H1 (cell line): ENCODE data around the gene MRPL33. TPM values are rescaled to one million over a fixed set of nuclear protein-coding genes. Genes with fewer than 3 reads are reported as not detected.

ENCODE experiments used
- CTCF ChIA-PET: fragments of 300-600 bp; sonication (Branson Sonifier 250); formaldehyde crosslinking; loops from one replicate; lab custom pipeline; 2021; ENCODE audit not compliant: partially characterized antibody; lab: Charles Lee
- POLR2A ChIA-PET: fragments of 300-600 bp; sonication (Branson Sonifier 250); formaldehyde crosslinking; loops from one replicate; lab custom pipeline; 2021; ENCODE audit warnings: inconsistent platforms; ENCODE audit not compliant: partially characterized antibody; lab: Charles Lee
- DNase-seq, 2 experiments: peaks; one replicate each; pipeline versions ENCODE4 v3.0.0 to v3.0.0-alpha.2; 2010 to 2022; ENCODE audit warnings: low spot score in 2 of 2, low read depth in 1 of 2, mixed read lengths in 1 of 2
- FAIRE-seq: peaks from 2 replicates; lab custom pipeline; 2011; peaks lifted over from hg19 to GRCh38; lab: Jason Lieb, UNC
- H2AFZ ChIP-seq: 2 replicates; pipeline ENCODE4 v1.8.1; 2012; ENCODE audit warnings: low read length, inconsistent platforms
- H2AK5ac ChIP-seq: 2 replicates; pipeline ENCODE4 v1.6.1; 2013; ENCODE audit warnings: low read depth, low read length
- H2BK120ac ChIP-seq: replicated peaks from 2 replicates; pipeline ENCODE3; 2013; ENCODE audit warnings: low read depth, low read length, inconsistent platforms
- H2BK12ac ChIP-seq: 2 replicates; pipeline ENCODE4 v1.6.1; 2013; ENCODE audit warnings: low read depth, low read length
- H2BK15ac ChIP-seq: 2 replicates; pipeline ENCODE4 v1.6.1; 2013; ENCODE audit warnings: low read length
- H2BK20ac ChIP-seq: 2 replicates; pipeline ENCODE4 v1.6.1; 2013; ENCODE audit warnings: low read length
- H2BK5ac ChIP-seq: 2 replicates; pipeline ENCODE4 v1.6.1; 2013; ENCODE audit warnings: low read depth, low read length
- H3K14ac ChIP-seq: 2 replicates; pipeline ENCODE4 v1.6.1; 2013; ENCODE audit warnings: inconsistent platforms; ENCODE audit not compliant: insufficient read length
- H3K18ac ChIP-seq: 2 replicates; pipeline ENCODE4 v1.6.1; 2013; ENCODE audit warnings: low read length; ENCODE audit errors: extremely low read depth
- H3K23ac ChIP-seq: 2 replicates; pipeline ENCODE4 v1.6.1; 2013; ENCODE audit warnings: inconsistent platforms; ENCODE audit not compliant: insufficient read length
- H3K23me2 ChIP-seq: 2 replicates; pipeline ENCODE4 v1.6.1; 2013; ENCODE audit warnings: low read depth, low read length
- H3K27ac ChIP-seq: 2 replicates; pipeline ENCODE4 v1.6.1; 2011; ENCODE audit warnings: low read depth, low read length, inconsistent platforms
- H3K27me3 ChIP-seq, 4 experiments: replicated peaks in 1 of 4; 1 replicate in 1 of 4; 2 replicates in 3 of 4; pipeline versions ENCODE4 v1.6.1 to v1.8.1; 2011 to 2013; ENCODE audit warnings: low read length in 3 of 4, mild to moderate bottlenecking in 3 of 4, inconsistent platforms in 2 of 4, mixed read lengths in 2 of 4, moderate library complexity in 1 of 4; ENCODE audit not compliant: control insufficient read depth in 3 of 4, insufficient read depth in 3 of 4; ENCODE audit errors: extremely low read depth in 1 of 4
- H3K36me3 ChIP-seq, 4 experiments: 2 replicates each; pipeline versions ENCODE4 v1.6.1 to v1.8.1; 2011 to 2013; ENCODE audit warnings: mild to moderate bottlenecking in 4 of 4, low read length in 3 of 4, moderate library complexity in 2 of 4, control low read depth in 1 of 4, inconsistent platforms in 1 of 4; ENCODE audit not compliant: insufficient read depth in 4 of 4, control insufficient read depth in 2 of 4
- H3K4ac ChIP-seq: replicated peaks from 2 replicates; pipeline ENCODE3; 2013; ENCODE audit warnings: low read length, low read depth, mixed read lengths, inconsistent platforms; ENCODE audit not compliant: insufficient read length
- H3K4me1 ChIP-seq, 4 experiments: replicated peaks in 1 of 4; 1 replicate in 1 of 4; 2 replicates in 3 of 4; pipeline versions ENCODE4 v1.6.1 to v1.8.1; 2011 to 2013; ENCODE audit warnings: low read length in 3 of 4, inconsistent platforms in 2 of 4, mixed read lengths in 1 of 4; ENCODE audit not compliant: insufficient read depth in 4 of 4, control insufficient read depth in 3 of 4
- H3K4me2 ChIP-seq, 2 experiments: 2 replicates each; pipeline versions ENCODE4 v1.6.1 to v1.8.1; 2011 to 2013; ENCODE audit warnings: low read depth in 2 of 2, low read length in 2 of 2, control low read depth in 1 of 2, inconsistent platforms in 1 of 2, mild to moderate bottlenecking in 1 of 2; ENCODE audit not compliant: insufficient read depth in 1 of 2
- H3K4me3 ChIP-seq, 4 experiments: fragments of 200-600, 300-600 bp in 1 of 4; sonication (generic), shearing (Covaris generic), sonication (Bioruptor Twin) in 1 of 4; 2 replicates each; pipeline versions ENCODE4 v1.5.1 to v1.8.1; 2011 to 2016; ENCODE audit warnings: low read length in 4 of 4, low read depth in 3 of 4, control low read depth in 2 of 4, inconsistent platforms in 2 of 4, mild to moderate bottlenecking in 2 of 4, mixed read lengths in 1 of 4, moderate library complexity in 1 of 4; ENCODE audit not compliant: insufficient read depth in 2 of 4; ENCODE audit errors: extremely low read depth in 1 of 4
- H3K56ac ChIP-seq: replicated peaks from 2 replicates; pipeline ENCODE3; 2013; ENCODE audit warnings: low read depth, mild to moderate bottlenecking, mixed read lengths, low read length, inconsistent platforms; ENCODE audit not compliant: insufficient read length
- H3K79me1 ChIP-seq: 2 replicates; pipeline ENCODE4 v1.6.1; 2013; ENCODE audit warnings: low read depth, low read length, control low read depth
- H3K79me2 ChIP-seq, 2 experiments: 2 replicates each; pipeline versions ENCODE4 v1.6.1 to v1.8.1; 2012 to 2013; ENCODE audit warnings: low read length in 2 of 2, mild to moderate bottlenecking in 2 of 2, inconsistent platforms in 1 of 2; ENCODE audit not compliant: insufficient read depth in 2 of 2, control insufficient read depth in 1 of 2
- H3K9ac ChIP-seq, 4 experiments: replicated peaks in 1 of 4; 1 replicate in 1 of 4; 2 replicates in 3 of 4; pipeline versions ENCODE4 v1.6.1 to v1.8.1; 2011 to 2013; ENCODE audit warnings: low read depth in 3 of 4, low read length in 3 of 4, control low read depth in 2 of 4, mild to moderate bottlenecking in 2 of 4, moderate library complexity in 2 of 4, inconsistent platforms in 1 of 4; ENCODE audit errors: extremely low read depth in 1 of 4
- H3K9me3 ChIP-seq, 2 experiments: 2 replicates each; pipeline versions ENCODE4 v1.6.1 to v1.8.1; 2012 to 2013; ENCODE audit warnings: mild to moderate bottlenecking in 2 of 2, moderate library complexity in 2 of 2, control low read depth in 1 of 2, inconsistent platforms in 1 of 2, low read depth in 1 of 2, low read length in 1 of 2, mixed read lengths in 1 of 2; ENCODE audit not compliant: insufficient read depth in 2 of 2
- H4K20me1 ChIP-seq, 2 experiments: replicated peaks in 1 of 2; 2 replicates each; pipeline versions ENCODE3 to v1.8.1; 2011 to 2013; ENCODE audit warnings: inconsistent platforms in 2 of 2, low read length in 2 of 2, mild to moderate bottlenecking in 1 of 2; ENCODE audit not compliant: insufficient read depth in 2 of 2, control insufficient read depth in 1 of 2
- H4K5ac ChIP-seq: 2 replicates; pipeline ENCODE4 v1.6.1; 2013; ENCODE audit warnings: low read length, low read depth, mixed read lengths, inconsistent platforms; ENCODE audit not compliant: insufficient read length
- H4K8ac ChIP-seq: 2 replicates; pipeline ENCODE4 v1.8.0; 2013; ENCODE audit warnings: mild to moderate bottlenecking, moderate library complexity, low read length, inconsistent platforms; ENCODE audit not compliant: insufficient read depth; ENCODE audit errors: extremely low read depth
- H4K91ac ChIP-seq: replicated peaks from 2 replicates; pipeline ENCODE3; 2013; ENCODE audit warnings: low read length, mixed read lengths, inconsistent platforms; ENCODE audit not compliant: insufficient read length
- CTCF ChIP-seq, 3 experiments: IDR thresholded peaks; 1 replicate in 2 of 3; 2 replicates in 1 of 3; pipeline versions ENCODE4 v1.5.1 to v1.6.1; 2011; ENCODE audit warnings: low read length in 3 of 3, mild to moderate bottlenecking in 3 of 3, inconsistent platforms in 2 of 3, low read depth in 1 of 3, moderate library complexity in 1 of 3; ENCODE audit not compliant: insufficient read depth in 1 of 3; ENCODE audit errors: control extremely low read depth in 1 of 3
- WGBS, 2 experiments: shearing (Covaris generic) in 1 of 2; methylation state at CpG; one replicate each; pipeline versions ENCODE4 v1.1.6 to v1.1.7; 2013 to 2015; ENCODE audit warnings: low lambda C conversion rate in 2 of 2, mixed read lengths in 2 of 2, inconsistent platforms in 1 of 2, low coverage in 1 of 2, missing lambda C conversion rate in 1 of 2; ENCODE audit not compliant: insufficient replicate concordance in 2 of 2, insufficient coverage in 1 of 2, insufficient read length in 1 of 2; ENCODE audit errors: extremely low coverage in 1 of 2, missing lambda C conversion rate in 1 of 2; 5-methylcytosine and 5-hydroxymethylcytosine counted together
- polyA plus RNA-seq, 7 experiments: library from polyadenylated mRNA; depleted of rRNA in 3 of 7; stranded (reverse) in 5 of 7; unstranded in 2 of 7; fragments of >200 nt in 5 of 7; fragments of 200-250 nt in 2 of 7; gene quantifications; 1 replicate in 5 of 7; 2 replicates in 1 of 7; 4 replicates in 1 of 7; pipeline versions ENCODE4 v1.2.1 to v1.2.3, GENCODE V29; 2011 to 2013; ENCODE audit warnings: missing spikeins in 2 of 7, mixed read lengths in 2 of 7
- total RNA-seq: library from RNA; stranded (reverse); fragmentation: NEBNext Ultra II Directional; extraction: Animal tissue kit (Norgen Biotek cat#: 25700); gene quantifications from 2 replicates; pipeline ENCODE4 v1.2.1, GENCODE V29; 2021

The MRPL33 gene
- total and polyA plus RNA-seq, 2 of the 8 experiments (the other 6 are each of a cell fraction or from before 2014, with no cell fraction given): 24.3 to 62.9 TPM

- DNase-seq (no peak), FAIRE-seq (no peak)
- H3K4me3 ChIP-seq: no peak overlapping the region
- H2AK5ac ChIP-seq: no peak overlapping the region
- no peak overlapping the region for H3K18ac ChIP-seq
- no peak overlapping the region for H3K27ac ChIP-seq
- no peak overlapping the region for H4K91ac ChIP-seq
- peaks cover under 1% of the 10 kb centered on the region for H3K23me2 ChIP-seq
- H3K56ac ChIP-seq: no peak overlapping the region
- no peak overlapping the region for H3K23ac ChIP-seq
- H4K20me1 ChIP-seq: peaks cover 0 to 5% of the 10 kb centered on the region in 2 experiments
- H3K9me3 ChIP-seq: no peaks in the 10 kb centered on the region
- H2BK12ac ChIP-seq: no peak overlapping the region
- ChIA-PET CTCF (interaction anchor here (0.9 to 1.4 kb wide), 4 partner anchors 33 to 118 kb away, joined by 3 to 5 read pairs (median 4); no protein-coding TSS in a partner anchor), POLR2A (interaction anchor here (1.0 to 1.1 kb wide), 2 partner anchors 23 to 28 kb away, joined by 3 read pairs; no protein-coding TSS in a partner anchor)
- peaks cover 0 to 20% (median 3%) of the 10 kb centered on the region in 4 experiments; a peak in 4 of 8 replicates for H3K36me3 ChIP-seq
- no peak overlapping the region for H3K9ac ChIP-seq
- H3K79me1 ChIP-seq: peaks cover 12% of the 10 kb centered on the region
- H2BK120ac ChIP-seq: no peak overlapping the region
- H2BK5ac ChIP-seq: no peak overlapping the region
- TF ChIP-seq CTCF (IDR thresholded peaks at IDR 0.05; ENCODE audit: control extremely low read depth in 1 of 3, insufficient read depth in 1 of 3, low read depth in 1 of 3, low read length in 3 of 3): no peak
- no peak overlapping the region for H4K5ac ChIP-seq
- H3K79me2 ChIP-seq: peaks cover 10 to 62% of the 10 kb centered on the region in 2 experiments
- no peak overlapping the region for H4K8ac ChIP-seq
- 91 to 100% methylated on average over 2 to 8 of the region's 8 CpGs for WGBS, 2 experiments
- H2BK15ac ChIP-seq: no peak overlapping the region
- H2BK20ac ChIP-seq: no peak overlapping the region
- H3K4ac ChIP-seq: no peak overlapping the region
- no peaks in the 10 kb centered on the region for H3K27me3 ChIP-seq
- no peak overlapping the region for H3K14ac ChIP-seq
- H2AFZ ChIP-seq: no peak overlapping the region
- H3K4me1 ChIP-seq: no peaks in the 10 kb centered on the region; a peak in 2 of 7 replicates
- no peak overlapping the region for H3K4me2 ChIP-seq
These were observed 4.6 kb downstream of the MRPL33 start for GRCh38 chr2:27776097-27776496.
